GM12878 (cell line): ENCODE measurements around the gene CYB5B. TPM values are rescaled to one million over a fixed set of nuclear protein-coding genes. Genes with fewer than 3 reads are reported as not detected.

ENCODE experiments used
- ATAC-seq: fragments of 200-7000 bp; cut with Tn5 transposase; 3 replicates; pipeline ENCODE4 v1.9.1; 2020; ENCODE audit warnings: mild to moderate bottlenecking, moderate library complexity
- BruUV-seq: library from RNA; stranded (reverse); fragments of 400-500 nt; replicated peaks from 2 replicates; lab custom pipeline; 2021; lab: Mats Ljungman, UMichigan
- CTCF ChIA-PET: fragments of 300-600 bp; sonication (Branson Sonifier 250); formaldehyde crosslinking; extraction: SDS; loops from one replicate; lab custom pipeline; 2021; ENCODE audit warnings: inconsistent platforms; lab: Yijun Ruan, JAX
- POLR2A ChIA-PET: fragments of 350-600 bp; formaldehyde crosslinking; extraction: SDS; loops from one replicate; lab custom pipeline; 2021; ENCODE audit warnings: inconsistent platforms; lab: Charles Lee
- RAD21 ChIA-PET: fragments of 300-600 bp; sonication (Branson Sonifier 250); formaldehyde crosslinking; loops from one replicate; lab custom pipeline; 2023; ENCODE audit warnings: antibody characterized with exemption; ENCODE audit not compliant: unreplicated experiment; lab: Charles Lee
- SMC1A ChIA-PET: fragments of 300-600 bp; sonication (Branson Sonifier 250); formaldehyde crosslinking; loops from one replicate; lab custom pipeline; 2023; ENCODE audit not compliant: unreplicated experiment, uncharacterized antibody; lab: Charles Lee
- DNase-seq: peaks from one replicate; pipeline ENCODE4 v3.0.0-alpha.2; 2011; ENCODE audit warnings: low read depth, low spot score
- FAIRE-seq: peaks from 3 replicates; lab custom pipeline; 2011; peaks lifted over from hg19 to GRCh38; lab: Jason Lieb, UNC
- H2AFZ ChIP-seq: 2 replicates; pipeline ENCODE4 v1.6.0; 2011; ENCODE audit warnings: low read depth, low read length, control low read depth; ENCODE audit not compliant: control insufficient read depth
- H3K27ac ChIP-seq: 2 replicates; pipeline ENCODE4 v1.5.1; 2011; ENCODE audit warnings: control low read depth; ENCODE audit not compliant: control insufficient read depth, insufficient read depth
- H3K27me3 ChIP-seq, 2 experiments: replicated peaks in 1 of 2; 2 replicates each; pipeline versions ENCODE4 v1.6.0 to v1.6.1; 2011; ENCODE audit warnings: low read length in 1 of 2; ENCODE audit not compliant: control insufficient read depth in 2 of 2, insufficient read depth in 2 of 2
- H3K36me3 ChIP-seq, 2 experiments: 2 replicates each; pipeline ENCODE4 v1.5.1; 2011; ENCODE audit warnings: low read length in 1 of 2; ENCODE audit not compliant: control insufficient read depth in 2 of 2, insufficient read depth in 2 of 2
- H3K4me1 ChIP-seq: 2 replicates; pipeline ENCODE4 v1.6.1; 2011; ENCODE audit warnings: mild to moderate bottlenecking, low read length, moderate library complexity, mixed read lengths; ENCODE audit not compliant: control insufficient read depth, insufficient read depth
- H3K4me2 ChIP-seq: 2 replicates; pipeline ENCODE4 v1.6.0; 2011; ENCODE audit warnings: control low read depth; ENCODE audit not compliant: control insufficient read depth, insufficient read depth
- H3K4me3 ChIP-seq: fragments of 200-600 bp; sonication (generic); 2 replicates; pipeline ENCODE4 v1.5.1; 2016
- H3K79me2 ChIP-seq: 2 replicates; pipeline ENCODE4 v1.6.0; 2011; ENCODE audit warnings: low read length; ENCODE audit not compliant: control insufficient read depth, insufficient read depth
- H3K9ac ChIP-seq: 2 replicates; pipeline ENCODE4 v1.8.0; 2011; ENCODE audit warnings: low read length, control low read depth, mixed read lengths; ENCODE audit not compliant: control insufficient read depth, insufficient read depth
- H3K9me3 ChIP-seq: replicated peaks from 3 replicates; pipeline ENCODE4 v1.5.1; 2011; ENCODE audit warnings: mild to moderate bottlenecking, low read length; ENCODE audit not compliant: control insufficient read depth, insufficient read depth
- H4K20me1 ChIP-seq: 2 replicates; pipeline ENCODE4 v1.6.0; 2011; ENCODE audit not compliant: control insufficient read depth, insufficient read depth
- ATF7 ChIP-seq: fragments of 450-650 bp; IDR thresholded peaks from 2 replicates; pipeline ENCODE4 v1.6.1; 2016; ENCODE audit warnings: low read depth, mild to moderate bottlenecking
- BACH1 ChIP-seq: fragments of 450-650 bp; IDR thresholded peaks from 2 replicates; pipeline ENCODE4 v1.6.1; 2017; ENCODE audit warnings: mild to moderate bottlenecking, borderline replicate concordance
- E4F1 ChIP-seq: fragments of 450-650 bp; IDR thresholded peaks from 2 replicates; pipeline ENCODE4 v1.6.1; 2018; ENCODE audit warnings: borderline replicate concordance, mild to moderate bottlenecking; ENCODE audit not compliant: partially characterized antibody
- EGR1 ChIP-seq, 2 experiments: IDR thresholded peaks; 1 replicate in 1 of 2; 2 replicates in 1 of 2; pipeline ENCODE4 v1.6.1; 2011 to 2012; ENCODE audit warnings: low read depth in 2 of 2, low read length in 2 of 2, borderline replicate concordance in 1 of 2, mild to moderate bottlenecking in 1 of 2, moderate library complexity in 1 of 2
- EP300 ChIP-seq, 2 experiments: fragments of 150-350 bp in 1 of 2; IDR thresholded peaks; 2 replicates each; pipeline ENCODE4 v1.6.1; 2011 to 2012; ENCODE audit warnings: low read depth in 2 of 2, low read length in 2 of 2, borderline replicate concordance in 1 of 2, improper control_type of control experiment in 1 of 2, inconsistent platforms in 1 of 2; ENCODE audit not compliant: control insufficient read depth in 1 of 2
- HCFC1 ChIP-seq: fragments of 150-350 bp; IDR thresholded peaks from 2 replicates; pipeline ENCODE4 v1.6.1; 2014; ENCODE audit warnings: low read length
- IRF3 ChIP-seq: fragments of 450-650 bp; IDR thresholded peaks from 2 replicates; pipeline ENCODE4 v1.6.1; 2014; ENCODE audit warnings: mild to moderate bottlenecking
- POLR2AphosphoS5 ChIP-seq: IDR thresholded peaks from 2 replicates; pipeline ENCODE4 v1.6.1; 2011; ENCODE audit warnings: mild to moderate bottlenecking, low read length, inconsistent platforms
- REST ChIP-seq: IDR thresholded peaks from 2 replicates; pipeline ENCODE4 v1.6.1; 2012; ENCODE audit warnings: mild to moderate bottlenecking, low read depth, low read length
- SIN3A ChIP-seq: IDR thresholded peaks from 2 replicates; pipeline ENCODE4 v1.6.1; 2012; ENCODE audit warnings: low read depth, low read length, improper control_type of control experiment
- SMARCA5 ChIP-seq: fragments of 450-650 bp; IDR thresholded peaks from 2 replicates; pipeline ENCODE4 v1.6.1; 2017; ENCODE audit warnings: mild to moderate bottlenecking
- SP1 ChIP-seq: IDR thresholded peaks from one replicate; pipeline ENCODE4 v1.6.1; 2011; ENCODE audit warnings: low read depth, low read length
- SREBF2 ChIP-seq: IDR thresholded peaks from 2 replicates; pipeline ENCODE4 v1.6.1; 2012; ENCODE audit warnings: mild to moderate bottlenecking, low read length
- STAT1 ChIP-seq: fragments of 450-650 bp; conservative IDR thresholded peaks from 2 replicates; pipeline ENCODE4 v1.6.1; 2014; ENCODE audit warnings: antibody characterized with exemption, mild to moderate bottlenecking
- STAT3 ChIP-seq: IDR thresholded peaks from 2 replicates; pipeline ENCODE4 v1.6.1; 2011; ENCODE audit warnings: low read depth, low read length, improper control_type of control experiment
- WGBS: methylation state at CpG from one replicate; pipeline ENCODE4 v1.1.6; 2016; ENCODE audit warnings: low lambda C conversion rate; ENCODE audit not compliant: insufficient replicate concordance, insufficient coverage; ENCODE audit errors: missing lambda C conversion rate; 5-methylcytosine and 5-hydroxymethylcytosine counted together
- in situ Hi-C: fragments of 300-500 bp; cut with MboI; formaldehyde crosslinking; loops from 9 replicates; pipeline ENCODE4 v1.14.3; 2018; ENCODE audit warnings: mixed read lengths
- intact Hi-C: fragments of 100-400 bp; cut with micrococcal nuclease; formaldehyde crosslinking; loops from one replicate; pipeline ENCODE4 v1.14.2; 2022; ENCODE audit not compliant: unreplicated experiment
- polyA plus RNA-seq, 11 experiments: library from polyadenylated mRNA; depleted of rRNA in 4 of 11; unstranded in 6 of 11; stranded (reverse) in 5 of 11; fragments of >200 nt; fragmentation: Nextera tagmentation in 4 of 11; fragmentation: Illumina TruSeq in 1 of 11; extraction: Ambion mirVana in 4 of 11; extraction: Trizol in 1 of 11; gene quantifications; 1 replicate in 1 of 11; 2 replicates in 10 of 11; pipeline versions ENCODE4 v1.2.1 to v1.2.3, GENCODE V29; 2011 to 2016; ENCODE audit warnings: inconsistent platforms in 2 of 11, missing spikeins in 2 of 11, low read depth in 1 of 11
- total RNA-seq, 4 experiments: library from RNA; depleted of rRNA in 3 of 4; stranded (reverse); fragments of >200 nt in 3 of 4; fragmentation: Illumina TruSeq in 1 of 4; extraction: Trizol in 1 of 4; gene quantifications; 2 replicates each; pipeline versions ENCODE4 v1.2.1 to v1.2.3, GENCODE V29; 2013 to 2021

CYB5B gene
- total and polyA plus RNA-seq, 10 of the 15 experiments (the other 5 are each of a cell fraction or from before 2014, with no cell fraction given), result 145 to 305 (median 179) TPM

GRCh38 chr16:69501956-69502745, 77.7 kb downstream of the CYB5B start:
- Histone ChIP-seq H3K4me3 (no peak overlapping the region), H3K27ac (peak overlapping the region; percentile 36), H2AFZ (peak overlapping the region; percentile 51), H3K36me3 (no peaks in the 10 kb centered on the region), H4K20me1 (no peaks in the 10 kb centered on the region), H3K79me2 (no peaks in the 10 kb centered on the region), H3K9me3 (no peaks in the 10 kb centered on the region), H3K27me3 (no peaks in the 10 kb centered on the region), H3K4me1 (peaks cover 11% of the 10 kb centered on the region), H3K9ac (peak overlapping the region; percentile 1; the same call in 1 of the 2 replicates), H3K4me2 (peak overlapping the region; percentile 85)
- POLR2A ChIA-PET, result interaction anchor here (1.0 kb wide), 1 partner anchor 28 kb away, joined by 6 read pairs; no protein-coding TSS in a partner anchor
- SMC1A ChIA-PET, result interaction anchor here (0.5 to 1.7 kb wide), 4 partner anchors 18 to 77 kb away, joined by 3 to 6 read pairs (median 4); no protein-coding TSS in a partner anchor
- FAIRE-seq (peak; percentile 98), ATAC-seq (peak; percentile 72), DNase-seq (peak; percentile 63)
- in situ Hi-C loops, result no loop called here
- CTCF ChIA-PET, result interaction anchor here (0.7 to 1.2 kb wide), 3 partner anchors 18 to 97 kb away, joined by 3 to 4 read pairs (median 3); no protein-coding TSS in a partner anchor
- RAD21 ChIA-PET, result interaction anchor here (0.8 to 1.3 kb wide), 2 partner anchors 32 to 62 kb away, joined by 3 to 4 read pairs; no protein-coding TSS in a partner anchor
- no TSS peak for BruUV-seq
- WGBS, result 0% methylated on average over 4 of the region's 4 CpGs
- intact Hi-C loops, result no loop called here
- TF ChIP-seq POLR2AphosphoS5 (no peak), SP1 (no peak), STAT3 (no peak), E4F1 (no peak), SIN3A (no peak), EGR1 (IDR thresholded peaks at IDR 0.05; ENCODE audit: borderline replicate concordance in 1 of 2, low read depth in 2 of 2, low read length in 2 of 2) (no peak), ATF7 (0 out of 2 replicates have a peak, but pooled peaks have one; percentile 27), STAT1 (no peak), REST (no peak), HCFC1 (no peak), SMARCA5 (no peak), BACH1 (no peak), EP300 (IDR thresholded peaks at IDR 0.05; ENCODE audit: borderline replicate concordance in 1 of 2, control insufficient read depth in 1 of 2, low read depth in 2 of 2, low read length in 2 of 2) (no peak), SREBF2 (no peak), IRF3 (no peak)
